HepG2 (cell line): ENCODE measurements around the gene HSF2BP. TPM values are rescaled to one million over a fixed set of nuclear protein-coding genes. Genes with fewer than 3 reads are reported as not detected.
A peak's percentile ranks its signal among the peaks of the same experiment; 100 is the strongest.

ENCODE experiments used
- BCL6 ChIP-seq: IDR thresholded peaks from 2 replicates; pipeline ENCODE4 v1.6.1; 2016; ENCODE audit warnings: missing genetic modification reagents, missing compliant biosample characterization
- CCDC6 ChIP-seq: sonication (generic); formaldehyde crosslinking; IDR thresholded peaks from 2 replicates; pipeline ENCODE4 v1.8.1; 2022; ENCODE audit warnings: mild to moderate bottlenecking, missing genetic modification reagents, moderate library complexity
- CEBPB ChIP-seq: IDR thresholded peaks from 2 replicates; pipeline ENCODE4 v1.6.1; 2011; ENCODE audit warnings: low read depth, low read length, improper control_type of control experiment, borderline replicate concordance
- ELF4 ChIP-seq: sonication (generic); formaldehyde crosslinking; IDR thresholded peaks from 2 replicates; pipeline ENCODE4 v1.5.0; 2020; ENCODE audit warnings: missing genetic modification reagents, mild to moderate bottlenecking, moderate library complexity, borderline replicate concordance
- FOXJ3 ChIP-seq: sonication (generic); formaldehyde crosslinking; IDR thresholded peaks from 2 replicates; pipeline ENCODE4 v1.4.0; 2020; ENCODE audit warnings: missing genetic modification reagents, mild to moderate bottlenecking, borderline replicate concordance
- KLF15 ChIP-seq: sonication (generic); formaldehyde crosslinking; IDR thresholded peaks from 2 replicates; pipeline ENCODE4 v1.8.1; 2023; ENCODE audit warnings: borderline replicate concordance, mild to moderate bottlenecking, inconsistent platforms, missing genetic modification reagents, mixed read lengths
- MEIS1 ChIP-seq: sonication (generic); formaldehyde crosslinking; IDR thresholded peaks from 2 replicates; pipeline ENCODE4 v1.9.0; 2021; ENCODE audit warnings: mild to moderate bottlenecking, missing genetic modification reagents, moderate library complexity, borderline replicate concordance
- RARG ChIP-seq: sonication (generic); formaldehyde crosslinking; IDR thresholded peaks from 2 replicates; pipeline ENCODE4 v1.4.0; 2020; ENCODE audit warnings: low read depth, mild to moderate bottlenecking, missing genetic modification reagents
- SMAD3 ChIP-seq: sonication (generic); formaldehyde crosslinking; IDR thresholded peaks from 2 replicates; pipeline ENCODE4 v1.4.0; 2020; ENCODE audit warnings: missing genetic modification reagents
- SMARCE1 ChIP-seq: fragments of 450-650 bp; IDR thresholded peaks from 2 replicates; pipeline ENCODE4 v1.6.1; 2017; ENCODE audit warnings: borderline replicate concordance
- SP2 ChIP-seq: sonication (generic); formaldehyde crosslinking; IDR thresholded peaks from 2 replicates; pipeline ENCODE4 v1.5.1; 2020; ENCODE audit warnings: mild to moderate bottlenecking, missing genetic modification reagents
- ZBTB3 ChIP-seq: sonication (generic); formaldehyde crosslinking; IDR thresholded peaks from 2 replicates; pipeline ENCODE4 v1.4.0; 2020; ENCODE audit warnings: low read depth, mild to moderate bottlenecking, moderate library complexity, missing genetic modification reagents, borderline replicate concordance
- ZNF180 ChIP-seq: sonication (generic); formaldehyde crosslinking; IDR thresholded peaks from 2 replicates; pipeline ENCODE4 v1.4.0; 2020; ENCODE audit warnings: low read depth, missing genetic modification reagents, borderline replicate concordance
- ZNF431 ChIP-seq: sonication (generic); formaldehyde crosslinking; IDR thresholded peaks from 2 replicates; pipeline ENCODE4 v1.9.0; 2022; ENCODE audit warnings: missing genetic modification reagents, low read depth, mild to moderate bottlenecking, borderline replicate concordance
- polyA plus RNA-seq, 8 experiments: library from polyadenylated mRNA; depleted of rRNA in 3 of 8; stranded (reverse) in 7 of 8; unstranded in 1 of 8; fragments of >200 nt; fragmentation: Illumina TruSeq in 4 of 8; extraction: Trizol in 4 of 8; gene quantifications; 2 replicates each; pipeline versions ENCODE4 v1.2.1 to v1.2.3, GENCODE V29; 2011 to 2016; ENCODE audit warnings: low read depth in 4 of 8, missing spikeins in 1 of 8, mixed read lengths in 1 of 8; ENCODE audit not compliant: insufficient read depth in 1 of 8
- total RNA-seq, 5 experiments: library from RNA; depleted of rRNA; stranded (reverse); fragments of >200 nt; fragmentation: Illumina TruSeq; extraction: Trizol; gene quantifications; 2 replicates each; pipeline ENCODE4 v1.2.3, GENCODE V29; 2016; ENCODE audit warnings: low read depth in 1 of 5
- TF ChIP-seq, protein P1 (sequence below): fragments of 450-650 bp; IDR thresholded peaks from 2 replicates; pipeline ENCODE4 v1.6.1; 2017
- TF ChIP-seq, protein P2 (sequence below): sonication (generic); formaldehyde crosslinking; IDR thresholded peaks from 2 replicates; pipeline ENCODE4 v1.4.0; 2020; ENCODE audit warnings: missing genetic modification reagents
- TF ChIP-seq, protein P3 (sequence below): sonication (generic); formaldehyde crosslinking; IDR thresholded peaks from 2 replicates; pipeline ENCODE4 v1.4.0; 2020; ENCODE audit warnings: missing genetic modification reagents, borderline replicate concordance
- TF ChIP-seq, protein P4 (sequence below): sonication (generic); formaldehyde crosslinking; IDR thresholded peaks from 2 replicates; pipeline ENCODE4 v1.5.0; 2020; ENCODE audit warnings: missing genetic modification reagents, mild to moderate bottlenecking, borderline replicate concordance

The HSF2BP gene
- total and polyA plus RNA-seq, 2 of the 13 experiments (the other 11 are each of a cell fraction or from before 2014, with no cell fraction given): 0.67 to 2.2 TPM

DNA sequence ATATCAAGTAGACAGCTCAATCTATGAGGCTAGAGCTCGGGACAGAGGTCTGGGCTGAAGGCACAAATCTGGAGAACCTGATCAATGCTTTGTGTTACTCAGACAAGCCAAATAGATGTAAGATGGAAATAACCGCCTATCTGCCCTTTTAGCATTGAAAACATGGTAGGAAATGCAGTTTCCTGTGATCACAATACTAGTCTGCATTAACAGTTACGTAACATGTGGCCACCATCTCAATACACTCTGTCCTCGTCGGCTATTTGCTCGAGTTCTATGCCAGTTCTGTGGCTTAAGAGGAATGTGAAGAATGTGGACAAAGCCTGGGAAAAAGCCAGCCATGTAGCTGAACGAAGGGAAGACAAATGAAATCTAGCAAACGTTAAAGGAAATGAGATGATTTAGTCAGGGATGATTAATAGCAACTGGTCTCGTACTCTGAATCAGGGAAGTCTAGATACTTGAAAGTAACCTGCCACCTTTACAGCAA is 73.3 kb downstream of the HSF2BP start (continued):
- TF ChIP-seq, protein P1, sequence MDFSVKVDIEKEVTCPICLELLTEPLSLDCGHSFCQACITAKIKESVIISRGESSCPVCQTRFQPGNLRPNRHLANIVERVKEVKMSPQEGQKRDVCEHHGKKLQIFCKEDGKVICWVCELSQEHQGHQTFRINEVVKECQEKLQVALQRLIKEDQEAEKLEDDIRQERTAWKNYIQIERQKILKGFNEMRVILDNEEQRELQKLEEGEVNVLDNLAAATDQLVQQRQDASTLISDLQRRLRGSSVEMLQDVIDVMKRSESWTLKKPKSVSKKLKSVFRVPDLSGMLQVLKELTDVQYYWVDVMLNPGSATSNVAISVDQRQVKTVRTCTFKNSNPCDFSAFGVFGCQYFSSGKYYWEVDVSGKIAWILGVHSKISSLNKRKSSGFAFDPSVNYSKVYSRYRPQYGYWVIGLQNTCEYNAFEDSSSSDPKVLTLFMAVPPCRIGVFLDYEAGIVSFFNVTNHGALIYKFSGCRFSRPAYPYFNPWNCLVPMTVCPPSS: no peak
- TF ChIP-seq BCL6 (CRISPR knock-in tag) (peak; percentile 93), RARG (CRISPR knock-in tag) (no peak), FOXJ3 (CRISPR knock-in tag) (peak; percentile 37; the same call in 1 of the 2 replicates), ZNF180 (CRISPR knock-in tag) (no peak), ZNF431 (no peak), MEIS1 (CRISPR knock-in tag) (0 out of 2 replicates have a peak, but pooled peaks have one; percentile 48), SMAD3 (CRISPR knock-in tag) (no peak), CEBPB (peak; percentile 87), SP2 (CRISPR knock-in tag) (no peak), KLF15 (no peak), CCDC6 (CRISPR knock-in tag) (no peak), SMARCE1 (no peak), ZBTB3 (CRISPR knock-in tag) (no peak), ELF4 (no peak)
- TF ChIP-seq, protein P2, sequence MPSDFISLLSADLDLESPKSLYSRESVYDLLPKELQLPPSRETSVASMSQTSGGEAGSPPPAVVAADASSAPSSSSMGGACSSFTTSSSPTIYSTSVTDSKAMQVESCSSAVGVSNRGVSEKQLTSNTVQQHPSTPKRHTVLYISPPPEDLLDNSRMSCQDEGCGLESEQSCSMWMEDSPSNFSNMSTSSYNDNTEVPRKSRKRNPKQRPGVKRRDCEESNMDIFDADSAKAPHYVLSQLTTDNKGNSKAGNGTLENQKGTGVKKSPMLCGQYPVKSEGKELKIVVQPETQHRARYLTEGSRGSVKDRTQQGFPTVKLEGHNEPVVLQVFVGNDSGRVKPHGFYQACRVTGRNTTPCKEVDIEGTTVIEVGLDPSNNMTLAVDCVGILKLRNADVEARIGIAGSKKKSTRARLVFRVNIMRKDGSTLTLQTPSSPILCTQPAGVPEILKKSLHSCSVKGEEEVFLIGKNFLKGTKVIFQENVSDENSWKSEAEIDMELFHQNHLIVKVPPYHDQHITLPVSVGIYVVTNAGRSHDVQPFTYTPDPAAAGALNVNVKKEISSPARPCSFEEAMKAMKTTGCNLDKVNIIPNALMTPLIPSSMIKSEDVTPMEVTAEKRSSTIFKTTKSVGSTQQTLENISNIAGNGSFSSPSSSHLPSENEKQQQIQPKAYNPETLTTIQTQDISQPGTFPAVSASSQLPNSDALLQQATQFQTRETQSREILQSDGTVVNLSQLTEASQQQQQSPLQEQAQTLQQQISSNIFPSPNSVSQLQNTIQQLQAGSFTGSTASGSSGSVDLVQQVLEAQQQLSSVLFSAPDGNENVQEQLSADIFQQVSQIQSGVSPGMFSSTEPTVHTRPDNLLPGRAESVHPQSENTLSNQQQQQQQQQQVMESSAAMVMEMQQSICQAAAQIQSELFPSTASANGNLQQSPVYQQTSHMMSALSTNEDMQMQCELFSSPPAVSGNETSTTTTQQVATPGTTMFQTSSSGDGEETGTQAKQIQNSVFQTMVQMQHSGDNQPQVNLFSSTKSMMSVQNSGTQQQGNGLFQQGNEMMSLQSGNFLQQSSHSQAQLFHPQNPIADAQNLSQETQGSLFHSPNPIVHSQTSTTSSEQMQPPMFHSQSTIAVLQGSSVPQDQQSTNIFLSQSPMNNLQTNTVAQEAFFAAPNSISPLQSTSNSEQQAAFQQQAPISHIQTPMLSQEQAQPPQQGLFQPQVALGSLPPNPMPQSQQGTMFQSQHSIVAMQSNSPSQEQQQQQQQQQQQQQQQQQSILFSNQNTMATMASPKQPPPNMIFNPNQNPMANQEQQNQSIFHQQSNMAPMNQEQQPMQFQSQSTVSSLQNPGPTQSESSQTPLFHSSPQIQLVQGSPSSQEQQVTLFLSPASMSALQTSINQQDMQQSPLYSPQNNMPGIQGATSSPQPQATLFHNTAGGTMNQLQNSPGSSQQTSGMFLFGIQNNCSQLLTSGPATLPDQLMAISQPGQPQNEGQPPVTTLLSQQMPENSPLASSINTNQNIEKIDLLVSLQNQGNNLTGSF (CRISPR knock-in tag): no peak
- TF ChIP-seq, protein P3, sequence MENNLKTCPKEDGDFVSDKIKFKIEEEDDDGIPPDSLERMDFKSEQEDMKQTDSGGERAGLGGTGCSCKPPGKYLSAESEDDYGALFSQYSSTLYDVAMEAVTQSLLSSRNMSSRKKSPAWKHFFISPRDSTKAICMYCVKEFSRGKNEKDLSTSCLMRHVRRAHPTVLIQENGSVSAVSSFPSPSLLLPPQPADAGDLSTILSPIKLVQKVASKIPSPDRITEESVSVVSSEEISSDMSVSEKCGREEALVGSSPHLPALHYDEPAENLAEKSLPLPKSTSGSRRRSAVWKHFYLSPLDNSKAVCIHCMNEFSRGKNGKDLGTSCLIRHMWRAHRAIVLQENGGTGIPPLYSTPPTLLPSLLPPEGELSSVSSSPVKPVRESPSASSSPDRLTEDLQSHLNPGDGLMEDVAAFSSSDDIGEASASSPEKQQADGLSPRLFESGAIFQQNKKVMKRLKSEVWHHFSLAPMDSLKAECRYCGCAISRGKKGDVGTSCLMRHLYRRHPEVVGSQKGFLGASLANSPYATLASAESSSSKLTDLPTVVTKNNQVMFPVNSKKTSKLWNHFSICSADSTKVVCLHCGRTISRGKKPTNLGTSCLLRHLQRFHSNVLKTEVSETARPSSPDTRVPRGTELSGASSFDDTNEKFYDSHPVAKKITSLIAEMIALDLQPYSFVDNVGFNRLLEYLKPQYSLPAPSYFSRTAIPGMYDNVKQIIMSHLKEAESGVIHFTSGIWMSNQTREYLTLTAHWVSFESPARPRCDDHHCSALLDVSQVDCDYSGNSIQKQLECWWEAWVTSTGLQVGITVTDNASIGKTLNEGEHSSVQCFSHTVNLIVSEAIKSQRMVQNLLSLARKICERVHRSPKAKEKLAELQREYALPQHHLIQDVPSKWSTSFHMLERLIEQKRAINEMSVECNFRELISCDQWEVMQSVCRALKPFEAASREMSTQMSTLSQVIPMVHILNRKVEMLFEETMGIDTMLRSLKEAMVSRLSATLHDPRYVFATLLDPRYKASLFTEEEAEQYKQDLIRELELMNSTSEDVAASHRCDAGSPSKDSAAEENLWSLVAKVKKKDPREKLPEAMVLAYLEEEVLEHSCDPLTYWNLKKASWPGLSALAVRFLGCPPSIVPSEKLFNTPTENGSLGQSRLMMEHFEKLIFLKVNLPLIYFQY (CRISPR knock-in tag): no peak; the same call in 1 of the 2 replicates
- TF ChIP-seq, protein P4, sequence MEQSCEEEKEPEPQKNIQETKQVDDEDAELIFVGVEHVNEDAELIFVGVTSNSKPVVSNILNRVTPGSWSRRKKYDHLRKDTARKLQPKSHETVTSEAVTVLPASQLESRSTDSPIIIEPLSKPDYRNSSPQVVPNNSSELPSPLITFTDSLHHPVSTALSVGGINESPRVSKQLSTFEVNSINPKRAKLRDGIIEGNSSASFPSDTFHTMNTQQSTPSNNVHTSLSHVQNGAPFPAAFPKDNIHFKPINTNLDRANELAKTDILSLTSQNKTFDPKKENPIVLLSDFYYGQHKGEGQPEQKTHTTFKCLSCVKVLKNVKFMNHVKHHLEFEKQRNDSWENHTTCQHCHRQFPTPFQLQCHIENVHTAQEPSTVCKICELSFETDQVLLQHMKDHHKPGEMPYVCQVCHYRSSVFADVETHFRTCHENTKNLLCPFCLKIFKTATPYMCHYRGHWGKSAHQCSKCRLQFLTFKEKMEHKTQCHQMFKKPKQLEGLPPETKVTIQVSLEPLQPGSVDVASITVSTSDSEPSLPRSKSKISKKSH (CRISPR knock-in tag): no peak
